ENCODE results near the gene MRPL43.

MRPL43 gene

GRCh38 chr10:101002456-101002855 is 15.2 kb upstream of the MRPL43 start:
- DNase-seq (ENCODE audit: low read depth) = no peak

- no peak for DNase-seq (ENCODE audit: low read depth)
Observed at GRCh38 chr10:101001659-101002035, 14.3 kb upstream of the MRPL43 start.

GRCh38 chr10:101000915-101001658 is 13.8 kb upstream of the MRPL43 start:
- no peak for DNase-seq (ENCODE audit: low read depth)

- no peak for DNase-seq (ENCODE audit: low read depth)
Observed at GRCh38 chr10:101000127-101000914, 13.0 kb upstream of the MRPL43 start.

GRCh38 chr10:100999742-101000126 is 12.4 kb upstream of the MRPL43 start, which contains the start of gene LZTS2:
LZTS2 (plus strand) TSS chr10:100999808; CDS start chr10:101002539, 2,731 bp downstream.
- no peak for DNase-seq (ENCODE audit: low read depth)

- peak; percentile 66 for DNase-seq (ENCODE audit: low read depth)
Observed at GRCh38 chr10:100998991-100999741, 11.9 kb upstream of the MRPL43 start.

GRCh38 chr10:100998183-100998990 is 11.1 kb upstream of the MRPL43 start:
- peak; percentile 36 for DNase-seq (ENCODE audit: low read depth)

- peak; percentile 52 for DNase-seq (ENCODE audit: low read depth)
Observed at GRCh38 chr10:100997360-100998182, 10.3 kb upstream of the MRPL43 start.

GRCh38 chr10:100996678-100997359 is 9.5 kb upstream of the MRPL43 start:
- DNase-seq (ENCODE audit: low read depth) = no peak

- DNase-seq (ENCODE audit: low read depth) = no peak
Observed at GRCh38 chr10:100995181-100995580, 7.9 kb upstream of the MRPL43 start.

- no peak for DNase-seq (ENCODE audit: low read depth)
Observed at GRCh38 chr10:100993986-100994708, 6.8 kb upstream of the MRPL43 start.

- DNase-seq (ENCODE audit: low read depth) = no peak
Observed at GRCh38 chr10:100989088-100989487, 1.8 kb upstream of the MRPL43 start.

- DNase-seq (ENCODE audit: low read depth) = no peak
Observed at GRCh38 chr10:100988166-100988565, 869 bp upstream of the MRPL43 start.

- no peak for DNase-seq (ENCODE audit: low read depth)
Observed at GRCh38 chr10:100987685-100988049, 370 bp upstream of the MRPL43 start.

- no peak for DNase-seq (ENCODE audit: low read depth)
Observed at GRCh38 chr10:100986623-100986951, 710 bp downstream of the MRPL43 start.

- no peak for DNase-seq (ENCODE audit: low read depth)
Observed at GRCh38 chr10:100985336-100985735, 2.0 kb downstream of the MRPL43 start.

- no peak for DNase-seq (ENCODE audit: low read depth)
Observed at GRCh38 chr10:100984672-100985177, 2.6 kb downstream of the MRPL43 start.

- DNase-seq (ENCODE audit: low read depth) = no peak
Observed at GRCh38 chr10:100983868-100984671, 3.2 kb downstream of the MRPL43 start.
